Measurements from ENCODE around the gene GARIN3.
"Not testable (repeated sequence)": the region's sequence is repeated elsewhere in the genome, so short reads cannot be mapped to it uniquely, and the experiment has no call there.

GARIN3 gene

GRCh38 chr5:157193699-157194424 is 27.8 kb upstream of the GARIN3 start:
- no peak overlapping the region for H3K4me3 ChIP-seq (ENCODE audit: low read length)
- no peak for TF ChIP-seq CTCF (conservative IDR thresholded peaks at IDR 0.05; ENCODE audit: low read length)
- DNase-seq (ENCODE audit: low read depth): no peak

GRCh38 chr5:157189223-157189622 is 23.2 kb upstream of the GARIN3 start:
- no peak for TF ChIP-seq CTCF (conservative IDR thresholded peaks at IDR 0.05; ENCODE audit: low read length)
- DNase-seq (ENCODE audit: low read depth): no peak
- no peak overlapping the region for H3K4me3 ChIP-seq (ENCODE audit: low read length)

- TF ChIP-seq CTCF (conservative IDR thresholded peaks at IDR 0.05; ENCODE audit: low read length): no peak
- DNase-seq (ENCODE audit: low read depth): no peak
- H3K4me3 ChIP-seq (ENCODE audit: low read length): no peak overlapping the region
Measured at GRCh38 chr5:157188270-157188669, 22.2 kb upstream of the GARIN3 start.

DNA sequence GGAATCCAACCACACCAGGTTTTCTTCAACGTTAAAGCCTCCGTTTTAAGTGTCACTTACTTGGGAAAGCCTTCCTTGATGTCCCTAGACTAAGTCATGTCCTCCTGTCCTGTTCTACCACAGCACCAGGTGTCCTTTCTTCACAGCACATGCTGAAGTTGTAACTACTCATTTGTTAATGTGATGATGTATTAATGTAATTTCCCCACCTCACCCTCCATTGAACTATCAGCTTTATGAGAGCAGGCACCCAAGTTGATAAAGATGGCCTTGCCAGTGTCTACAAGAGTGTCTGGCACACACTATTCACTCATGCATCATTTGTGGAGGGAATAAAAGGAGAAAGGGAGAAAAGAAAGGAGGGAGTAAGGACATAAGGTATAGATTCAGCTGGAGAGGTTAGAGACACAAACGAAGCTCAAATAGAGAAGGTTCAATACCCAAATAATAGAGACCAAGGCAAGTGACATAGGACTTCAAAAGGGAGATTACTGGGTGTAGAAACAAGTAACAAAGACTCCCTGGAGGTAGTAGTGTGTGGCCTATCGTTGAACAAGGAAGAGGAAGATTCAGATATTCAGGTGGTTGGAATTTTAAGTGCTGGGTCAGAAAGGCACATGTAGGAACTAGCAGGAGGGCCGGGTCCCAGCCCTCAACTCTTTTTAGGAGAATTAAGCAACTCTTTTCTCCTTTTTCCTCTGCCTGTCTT is 21.1 kb upstream of the GARIN3 start:
- DNase-seq (ENCODE audit: low read depth): no peak
- no peak overlapping the region for H3K4me3 ChIP-seq (ENCODE audit: low read length)
- no peak for TF ChIP-seq CTCF (conservative IDR thresholded peaks at IDR 0.05; ENCODE audit: low read length)

GRCh38 chr5:157186309-157187045 is 20.4 kb upstream of the GARIN3 start:
- no peak for TF ChIP-seq CTCF (conservative IDR thresholded peaks at IDR 0.05; ENCODE audit: low read length)
- no peak overlapping the region for H3K4me3 ChIP-seq (ENCODE audit: low read length)
- no peak for DNase-seq (ENCODE audit: low read depth)

- not testable (repeated sequence) for DNase-seq (ENCODE audit: low read depth); H3K4me3 ChIP-seq (ENCODE audit: low read length)
Measured at GRCh38 chr5:157185122-157185521, 19.1 kb upstream of the GARIN3 start.

DNA sequence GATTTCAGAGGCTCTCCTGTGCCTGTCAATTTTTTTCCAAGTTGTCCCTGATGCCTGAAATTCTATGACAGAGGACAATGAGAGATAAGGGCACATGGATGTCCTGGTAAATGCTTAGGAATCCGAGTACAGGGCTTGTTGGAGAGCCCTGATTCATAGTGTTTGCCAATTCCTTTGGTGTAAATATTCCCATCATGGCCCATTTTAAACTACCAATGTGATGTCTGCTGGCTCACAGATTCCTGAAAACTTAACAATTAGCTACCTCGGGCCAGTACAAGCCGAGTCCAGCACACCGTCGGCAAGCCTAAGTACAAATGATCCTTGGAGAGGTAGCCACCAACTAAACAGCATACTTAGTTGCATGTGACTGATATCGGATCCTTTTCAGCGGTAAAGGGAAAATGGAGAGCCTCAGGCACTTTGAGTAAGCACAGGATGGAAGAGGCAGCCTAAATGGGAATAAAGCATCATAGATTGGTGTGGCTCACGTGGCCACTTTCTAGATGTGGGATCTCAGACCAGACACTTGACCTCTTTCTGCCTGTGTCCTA is 18.1 kb upstream of the GARIN3 start:
- H3K4me3 ChIP-seq (ENCODE audit: low read length): no peak overlapping the region
- TF ChIP-seq CTCF (conservative IDR thresholded peaks at IDR 0.05; ENCODE audit: low read length): no peak

More for the DNA sequence above, 18.1 kb upstream of the GARIN3 start:
- no peak for DNase-seq (ENCODE audit: low read depth)
